COR-L47 (cell line): Measurements from ENCODE around the gene ARHGAP32.

Source experiments
- DNase-seq: peaks from one replicate; lab custom pipeline; 2025; lab: John Stamatoyannopoulos, UW

The ARHGAP32 gene

DNA sequence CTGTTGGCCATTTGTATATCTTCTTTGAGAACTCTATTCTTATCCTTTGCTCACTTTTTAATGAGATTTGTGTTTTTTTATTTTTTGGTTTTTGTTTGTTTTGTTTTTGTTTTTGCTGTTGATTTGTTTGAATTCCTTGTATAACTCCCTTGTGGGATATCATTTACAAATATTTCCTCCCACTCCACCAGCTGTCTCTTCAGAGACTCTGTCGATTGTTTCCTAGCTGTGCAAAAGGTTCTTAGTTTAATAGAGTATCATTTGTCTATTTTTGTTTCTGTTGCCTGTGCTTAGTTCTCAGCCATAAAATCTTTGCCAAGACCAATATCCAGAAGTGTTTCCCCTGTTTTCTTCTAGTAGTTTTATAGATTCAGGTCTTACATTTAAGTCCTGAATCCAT, 82.4 kb downstream of the ARHGAP32 start:
- no peak for DNase-seq

DNA sequence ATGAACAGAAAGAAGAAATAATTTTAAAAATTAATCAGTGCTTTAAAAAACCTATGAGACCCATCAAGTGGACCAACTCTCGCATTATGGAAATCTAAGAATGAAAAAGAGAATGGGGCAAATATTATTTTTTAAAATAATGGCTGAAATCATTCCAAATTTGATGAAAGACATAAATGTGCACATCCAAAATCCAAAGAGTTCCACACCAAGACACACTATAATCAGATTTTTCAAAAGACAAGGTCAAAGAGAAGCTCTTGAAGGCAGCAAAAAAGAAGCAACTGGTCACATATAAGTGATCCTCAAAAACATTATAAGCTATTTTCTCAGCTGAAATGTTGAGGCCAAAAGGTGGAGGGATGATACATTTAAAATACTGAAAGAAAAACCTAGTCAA, 85.3 kb downstream of the ARHGAP32 start:
- DNase-seq, result no peak

- DNase-seq, result no peak
Measured at GRCh38 chr11:129102756-129103155, 89.4 kb downstream of the ARHGAP32 start.

GRCh38 chr11:129102225-129102624, 89.9 kb downstream of the ARHGAP32 start:
- no peak for DNase-seq

DNA sequence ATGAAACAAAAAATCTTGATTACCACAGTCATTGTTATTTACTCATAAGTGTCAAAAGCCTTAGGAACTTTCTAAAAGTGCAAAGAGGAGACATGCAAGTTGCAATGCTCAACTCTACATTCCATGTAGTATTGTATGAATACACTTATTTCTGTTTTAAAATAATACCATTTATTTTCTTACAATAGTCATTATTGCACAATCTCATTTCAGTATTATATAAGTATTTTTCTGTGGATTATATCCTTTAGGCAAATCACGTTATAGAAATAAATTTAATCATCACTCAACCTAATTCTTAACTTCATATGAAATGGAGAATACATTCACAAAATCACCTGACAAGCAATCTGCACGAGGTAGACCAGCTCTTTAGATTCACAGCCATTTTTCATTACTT, 98.8 kb downstream of the ARHGAP32 start:
- DNase-seq, result no peak

DNA sequence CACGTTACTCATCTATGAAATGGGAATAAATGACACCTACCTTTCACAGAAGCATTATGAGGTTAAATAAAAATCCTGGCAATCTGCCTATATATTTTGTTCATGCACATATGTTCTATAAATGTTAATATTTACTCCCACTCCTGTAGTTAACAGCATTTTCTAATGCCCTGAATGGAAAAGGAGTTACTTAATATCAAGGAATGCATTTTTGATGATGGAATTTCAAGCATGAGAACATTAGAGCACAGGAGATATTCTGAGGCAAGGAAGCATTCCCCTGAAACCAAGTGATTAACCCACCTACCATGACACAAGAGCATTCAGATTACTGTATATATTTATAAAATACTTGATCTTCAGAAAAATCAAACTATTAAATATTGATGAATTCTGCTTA, 102.1 kb downstream of the ARHGAP32 start:
- no peak for DNase-seq

DNA sequence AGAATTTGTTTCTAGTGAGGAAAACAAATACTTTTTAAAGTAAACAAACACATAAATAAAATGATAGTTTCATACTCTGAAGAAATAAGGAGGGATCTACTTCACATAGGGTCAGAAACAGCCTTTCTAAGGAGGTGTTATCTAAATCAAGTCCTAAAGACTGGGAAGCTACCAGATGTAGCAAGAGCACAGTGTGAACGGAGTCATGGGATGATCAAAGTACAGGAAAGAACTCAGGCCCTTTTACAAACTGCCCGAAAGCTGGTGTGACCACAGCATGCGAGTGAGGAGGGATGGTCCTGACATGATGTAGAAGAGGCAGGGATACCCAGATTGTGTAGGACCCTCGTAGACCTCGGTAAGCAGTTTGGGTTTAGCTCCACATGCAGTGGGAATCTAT, 102.8 kb downstream of the ARHGAP32 start:
- no peak for DNase-seq

DNA sequence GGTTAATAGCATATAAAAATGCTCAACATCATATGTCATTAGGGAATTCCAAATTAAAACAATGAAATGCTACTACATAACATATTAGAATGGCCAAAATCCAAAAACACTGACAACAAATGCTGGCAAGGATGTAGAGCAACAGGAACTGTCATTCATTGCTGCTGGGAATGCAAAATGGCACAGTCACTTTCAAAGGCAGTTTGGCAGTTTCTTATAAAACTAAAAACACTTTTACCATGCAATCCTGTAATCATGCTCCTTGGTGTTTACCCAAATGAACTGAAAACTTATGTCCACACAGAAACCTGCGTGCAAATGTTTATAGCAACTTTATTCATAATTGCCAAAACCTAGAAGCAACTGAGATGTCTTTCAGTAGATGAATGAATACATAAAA, 105.1 kb downstream of the ARHGAP32 start:
- no peak for DNase-seq

GRCh38 chr11:129077191-129077590, 114.9 kb downstream of the ARHGAP32 start:
- no peak for DNase-seq

DNA sequence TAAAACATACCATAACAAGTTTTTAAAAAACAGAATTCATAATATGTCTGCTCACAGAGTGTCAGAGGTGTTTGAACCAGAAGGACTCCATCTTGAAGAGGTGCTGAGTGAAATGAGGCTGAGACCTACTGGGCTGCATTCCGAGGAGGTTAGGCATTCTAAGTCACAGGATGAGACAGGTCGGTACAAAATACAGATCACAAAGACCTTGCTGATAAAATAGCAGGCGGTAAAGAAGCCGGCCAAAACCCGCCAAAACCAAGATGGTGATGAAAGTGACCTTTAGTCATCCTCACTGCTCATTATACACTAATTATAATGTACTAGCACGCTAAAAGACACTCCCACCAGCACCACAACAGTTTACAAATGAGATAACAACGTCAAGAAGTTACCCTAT, 116.4 kb downstream of the ARHGAP32 start:
- DNase-seq, result no peak

DNA sequence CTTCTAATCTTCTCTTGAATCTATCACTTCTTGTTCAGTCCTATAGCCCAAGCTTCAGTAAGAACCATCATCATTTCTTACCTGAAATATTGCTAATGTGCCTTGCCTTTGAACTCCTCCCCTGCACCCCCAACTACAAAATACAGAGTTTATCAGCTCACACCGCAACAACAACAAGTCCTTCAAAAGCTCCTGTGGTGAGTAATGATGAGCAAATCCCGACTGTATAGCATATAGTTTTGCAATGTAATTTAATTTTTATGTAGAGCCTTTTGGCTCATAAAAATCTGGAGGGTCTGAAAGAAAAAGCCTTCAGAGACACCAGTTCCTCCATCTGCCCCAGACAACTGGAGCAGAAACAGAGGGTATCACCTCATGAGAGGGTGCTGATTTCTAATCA, 124.7 kb downstream of the ARHGAP32 start:
- no peak for DNase-seq

GRCh38 chr11:129066229-129066628, 125.9 kb downstream of the ARHGAP32 start:
- no peak for DNase-seq

GRCh38 chr11:129063118-129063517, 129.0 kb downstream of the ARHGAP32 start:
- DNase-seq, result no peak

- DNase-seq, result no peak
Measured at GRCh38 chr11:129061492-129062230, 130.5 kb downstream of the ARHGAP32 start.

GRCh38 chr11:129056916-129057315, 135.2 kb downstream of the ARHGAP32 start:
- DNase-seq, result no peak

DNA sequence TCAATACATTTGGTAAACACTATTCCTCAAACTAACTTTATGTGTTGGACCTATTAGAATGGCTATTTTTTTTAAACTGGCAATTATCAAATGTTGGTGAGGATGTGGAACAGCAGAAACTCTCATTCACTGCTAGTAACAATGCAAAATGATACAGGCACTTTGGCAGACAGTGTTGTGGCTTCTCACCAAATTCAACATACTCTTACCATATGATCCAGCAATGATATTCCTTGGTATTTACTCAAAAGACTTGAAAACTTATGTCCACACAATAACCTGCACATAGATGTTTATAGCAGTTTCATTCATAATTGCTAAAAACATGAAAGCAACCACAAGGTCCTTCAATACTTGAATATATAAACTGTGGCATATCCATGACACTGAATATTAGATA, 136.9 kb downstream of the ARHGAP32 start:
- DNase-seq, result no peak

- DNase-seq, result no peak
Measured at GRCh38 chr11:129048911-129049310, 143.2 kb downstream of the ARHGAP32 start.

GRCh38 chr11:129045150-129045549, 147.0 kb downstream of the ARHGAP32 start:
- DNase-seq, result no peak

DNA sequence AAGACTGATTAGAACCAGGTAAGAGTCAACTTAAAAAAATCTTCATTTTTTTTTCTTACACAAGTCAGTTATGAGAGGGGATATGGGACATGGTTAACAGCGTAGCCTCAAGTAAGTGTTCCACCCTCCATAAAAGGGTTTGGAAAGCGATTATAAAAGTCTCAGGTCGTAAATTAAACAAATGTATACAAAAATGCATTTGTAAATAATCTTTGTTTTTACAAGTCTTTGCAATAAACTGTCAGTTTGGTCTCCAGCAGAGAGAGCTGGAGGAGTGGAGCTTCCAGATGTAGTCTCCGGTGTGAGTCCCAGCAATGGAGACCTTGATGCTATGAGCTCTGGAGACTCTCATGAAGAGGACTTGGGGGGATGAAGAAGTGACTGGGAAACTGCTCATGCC, 149.6 kb downstream of the ARHGAP32 start:
- DNase-seq, result no peak

GRCh38 chr11:129041611-129042018, 150.5 kb downstream of the ARHGAP32 start:
- DNase-seq, result no peak

DNA sequence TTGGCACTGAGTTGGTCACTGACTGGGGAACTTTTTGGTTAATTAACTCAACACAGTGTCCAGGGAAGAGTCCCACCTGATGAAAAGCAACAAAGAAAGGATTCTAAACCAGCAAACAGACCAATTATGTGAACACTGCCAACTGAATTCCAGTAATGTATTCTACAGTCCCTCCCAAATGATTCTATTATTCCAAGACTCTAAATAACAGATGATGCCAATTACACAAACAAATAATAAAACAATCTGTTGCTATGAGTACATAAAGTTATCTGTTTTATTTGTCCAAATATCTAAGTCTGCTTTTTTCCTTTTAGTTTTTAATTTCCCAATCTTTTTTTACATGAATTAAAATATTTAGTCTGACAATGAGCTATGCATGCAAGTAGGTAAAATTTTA, 151.2 kb downstream of the ARHGAP32 start:
- no peak for DNase-seq

DNA sequence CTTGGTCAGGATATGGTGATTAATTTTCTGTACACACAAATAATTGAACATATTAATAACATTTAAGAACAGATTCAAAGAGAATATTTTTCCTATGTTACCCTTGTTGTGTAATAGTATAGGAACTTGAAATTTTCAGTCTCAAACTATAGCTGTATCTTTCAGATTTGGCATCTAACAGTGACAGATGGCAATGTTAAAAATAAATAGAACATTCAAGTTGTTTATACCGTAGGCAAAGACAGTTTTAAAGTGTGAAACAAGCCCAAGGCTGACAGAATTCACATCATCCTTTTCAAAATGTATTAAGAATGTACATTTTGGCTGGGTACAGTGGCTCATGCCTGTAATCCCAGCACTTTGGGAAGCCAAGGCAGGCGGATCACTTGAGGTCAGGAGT, 156.9 kb downstream of the ARHGAP32 start:
- DNase-seq, result no peak

DNA sequence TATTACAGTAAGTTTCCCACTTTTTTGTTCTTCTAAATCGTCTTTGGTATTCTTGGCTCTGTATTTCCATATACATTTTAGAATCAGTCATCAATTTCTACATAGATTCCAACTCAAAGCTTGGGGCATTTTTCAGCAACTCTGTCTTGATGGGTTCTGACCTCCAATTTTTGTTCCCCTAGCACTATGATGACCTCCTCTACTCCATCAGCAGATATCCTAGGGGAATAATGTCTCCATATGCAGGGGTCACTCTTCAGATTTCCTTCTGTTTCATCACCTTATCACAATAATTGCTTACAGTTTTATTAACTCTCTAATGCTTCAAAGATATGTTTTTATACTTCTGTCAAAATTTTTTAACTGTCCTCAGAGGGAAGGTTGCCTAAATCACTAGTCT, 158.1 kb downstream of the ARHGAP32 start:
- DNase-seq, result no peak

DNA sequence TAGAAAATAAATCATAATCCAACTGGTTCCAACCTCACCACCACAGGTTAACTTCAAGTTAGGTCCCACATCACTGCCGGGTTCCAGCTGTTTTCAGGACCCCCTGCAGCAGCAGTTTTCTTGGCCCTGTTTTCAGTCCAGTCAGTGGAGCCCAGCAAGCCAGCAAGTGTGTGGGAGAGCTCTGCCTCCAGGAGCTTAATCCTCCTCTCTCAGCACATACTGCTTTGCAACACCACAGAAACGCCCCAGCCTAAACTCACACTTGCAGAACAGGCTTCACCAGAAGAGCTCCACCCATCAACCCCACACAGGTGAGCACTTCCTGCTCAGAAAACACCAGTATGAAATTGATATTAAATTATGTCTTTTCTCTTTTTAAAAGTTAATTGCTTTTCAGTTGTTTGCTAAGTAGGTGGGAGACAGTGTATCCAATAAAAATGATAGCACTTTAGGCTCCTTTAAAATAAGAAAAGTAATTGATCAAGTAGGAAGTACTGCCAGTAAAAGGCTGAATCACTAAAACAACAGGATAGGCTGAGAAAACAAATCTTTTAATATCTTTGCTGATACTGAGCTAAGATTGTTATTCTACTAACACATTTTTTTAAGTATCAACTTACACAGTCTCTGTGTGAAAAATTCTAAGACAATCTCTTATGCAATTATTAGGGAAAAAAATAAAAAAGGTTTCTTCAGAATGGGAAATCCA, 168.0 kb downstream of the ARHGAP32 start:
- no peak for DNase-seq
